Spleen (tissue), 11 donors: ENCODE results near the gene RPS19BP1. TPM values are rescaled to one million over a fixed set of nuclear protein-coding genes. Genes with fewer than 3 reads are reported as not detected.

Source experiments
- DNase-seq: peaks from one replicate; pipeline ENCODE4 v3.0.0-alpha.2; 2020
- H3K27ac ChIP-seq, 8 donors: fragments of 200-600 bp; sonication (generic) in 7 of 8; 1 replicate in 4 of 8; 2 replicates in 4 of 8; pipeline versions ENCODE4 v1.5.0 to v1.8.0; 2016 to 2021; ENCODE audit warnings: inconsistent platforms in 4 of 8, mild to moderate bottlenecking in 4 of 8, moderate library complexity in 1 of 8
- H3K27me3 ChIP-seq, 7 donors: fragments of 200-600 bp; sonication (generic) in 6 of 7; replicated peaks in 1 of 7; 1 replicate in 4 of 7; 2 replicates in 3 of 7; pipeline versions ENCODE4 v1.5.0 to v1.8.0; 2016 to 2021; ENCODE audit warnings: inconsistent platforms in 3 of 7, mild to moderate bottlenecking in 1 of 7
- H3K36me3 ChIP-seq, 6 donors: fragments of 200-600 bp; sonication (generic) in 5 of 6; 1 replicate in 4 of 6; 2 replicates in 2 of 6; pipeline versions ENCODE4 v1.5.0 to v1.8.0; 2016 to 2021; ENCODE audit warnings: inconsistent platforms in 2 of 6
- H3K4me1 ChIP-seq, 6 donors: fragments of 200-600 bp; sonication (generic) in 5 of 6; 1 replicate in 3 of 6; 2 replicates in 3 of 6; pipeline versions ENCODE4 v1.5.0 to v1.8.0; 2016 to 2021; ENCODE audit warnings: inconsistent platforms in 3 of 6
- H3K4me3 ChIP-seq, 8 donors: fragments of 200-600 bp; sonication (generic) in 7 of 8; 1 replicate in 4 of 8; 2 replicates in 4 of 8; pipeline versions ENCODE4 v1.5.0 to v1.8.0; 2016 to 2021; ENCODE audit warnings: inconsistent platforms in 4 of 8, mild to moderate bottlenecking in 4 of 8, moderate library complexity in 2 of 8
- H3K9me3 ChIP-seq, 8 donors: fragments of 200-600 bp; sonication (generic) in 7 of 8; 1 replicate in 4 of 8; 2 replicates in 4 of 8; pipeline versions ENCODE4 v1.5.0 to v1.8.0; 2016 to 2021; ENCODE audit warnings: inconsistent platforms in 4 of 8
- POLR2A ChIP-seq, 3 donors: fragments of 450-650 bp; IDR thresholded peaks; one replicate each; pipeline ENCODE4 v1.5.1; 2017; ENCODE audit warnings: antibody characterized with exemption in 3 of 3, mild to moderate bottlenecking in 1 of 3
- POLR2AphosphoS5 ChIP-seq, 3 donors: sonication (generic); formaldehyde crosslinking; IDR thresholded peaks; one replicate each; pipeline ENCODE4 v1.5.1; 2017; ENCODE audit warnings: antibody characterized with exemption in 3 of 3
- WGBS, 5 donors: extraction: QIAGEN DNeasy Blood & Tissue Kit in 3 of 5; methylation state at CpG; one replicate each; pipeline versions ENCODE4 v1.1.5 to v1.1.7; 2013 to 2018; 5-methylcytosine and 5-hydroxymethylcytosine counted together
- intact Hi-C: fragments of 100-400 bp; cut with DNase I; formaldehyde crosslinking; loops from one replicate; pipeline ENCODE4 v1.15.0; 2023; ENCODE audit warnings: low total_unique reads
- polyA plus RNA-seq, 3 donors: library from polyadenylated mRNA; stranded (reverse); fragments of 200-250 nt; gene quantifications; one replicate each; pipeline ENCODE4 v1.2.1, GENCODE V29; 2013
- total RNA-seq, 7 donors: library from RNA; depleted of rRNA in 3 of 7; stranded (reverse); fragments of >200 nt in 3 of 7; fragmentation: NEBNext Ultra II Directional in 4 of 7; extraction: Animal tissue kit (Norgen Biotek cat#: 25700) in 4 of 7; gene quantifications; one replicate each; pipeline versions ENCODE4 v1.1.0 to v1.2.1, GENCODE V29; 2016 to 2021
- TF ChIP-seq, protein P1 (sequence below), 11 experiments: fragments of 200-600 bp in 7 of 11; fragments of 450-650 bp in 4 of 11; sonication (generic) in 4 of 11; IDR thresholded peaks in 8 of 11; conservative IDR thresholded peaks in 3 of 11; 1 replicate in 7 of 11; 2 replicates in 4 of 11; pipeline versions ENCODE4 v1.4.0 to v1.8.0; 2016 to 2021; ENCODE audit warnings: antibody characterized with exemption in 11 of 11, inconsistent platforms in 4 of 11, mild to moderate bottlenecking in 1 of 11
- donor health status: healthy with polysubstance abuse.
- donor health status: DM: no; HTN: no; CAD: no; lungs with moderate emphysema.
- donor health status: DM: no; HTN: no; CAD: no.
- donor health status: Bipolar disorder and iron deficiency.
- donor health status: healthy.
- donor health status: DM: no; HTN: no; CAD: no.
- donor health status: DM: yes; HTN: yes; CAD: no.

The RPS19BP1 gene
- total and polyA plus RNA-seq, 10 donors = 55.8 to 210 (median 96.6) TPM

GRCh38 chr22:39546889-39547586 is 14.5 kb upstream of the RPS19BP1 start:
- 52 to 60% (median 59%) methylated on average over 5 of the region's 5 CpGs for WGBS, 5 donors
- H3K9me3 ChIP-seq = no peaks in the 10 kb centered on the region
- no peak for DNase-seq
- TF ChIP-seq POLR2AphosphoS5 (IDR thresholded peaks at IDR 0.05) (no peak), POLR2A (IDR thresholded peaks at IDR 0.05) (no peak)
- TF ChIP-seq, protein P1, sequence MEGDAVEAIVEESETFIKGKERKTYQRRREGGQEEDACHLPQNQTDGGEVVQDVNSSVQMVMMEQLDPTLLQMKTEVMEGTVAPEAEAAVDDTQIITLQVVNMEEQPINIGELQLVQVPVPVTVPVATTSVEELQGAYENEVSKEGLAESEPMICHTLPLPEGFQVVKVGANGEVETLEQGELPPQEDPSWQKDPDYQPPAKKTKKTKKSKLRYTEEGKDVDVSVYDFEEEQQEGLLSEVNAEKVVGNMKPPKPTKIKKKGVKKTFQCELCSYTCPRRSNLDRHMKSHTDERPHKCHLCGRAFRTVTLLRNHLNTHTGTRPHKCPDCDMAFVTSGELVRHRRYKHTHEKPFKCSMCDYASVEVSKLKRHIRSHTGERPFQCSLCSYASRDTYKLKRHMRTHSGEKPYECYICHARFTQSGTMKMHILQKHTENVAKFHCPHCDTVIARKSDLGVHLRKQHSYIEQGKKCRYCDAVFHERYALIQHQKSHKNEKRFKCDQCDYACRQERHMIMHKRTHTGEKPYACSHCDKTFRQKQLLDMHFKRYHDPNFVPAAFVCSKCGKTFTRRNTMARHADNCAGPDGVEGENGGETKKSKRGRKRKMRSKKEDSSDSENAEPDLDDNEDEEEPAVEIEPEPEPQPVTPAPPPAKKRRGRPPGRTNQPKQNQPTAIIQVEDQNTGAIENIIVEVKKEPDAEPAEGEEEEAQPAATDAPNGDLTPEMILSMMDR (IDR thresholded peaks at IDR 0.05 in 8 of 11, conservative IDR thresholded peaks at IDR 0.05 in 3 of 11) = no peak
- peaks cover 0 to 97% (median 24%) of the 10 kb centered on the region in 7 donors for H3K27me3 ChIP-seq
- H3K36me3 ChIP-seq = no peaks in the 10 kb centered on the region
- intact Hi-C loops = no loop called here
- H3K4me1 ChIP-seq = peaks cover 0 to 13% (median 0%) of the 10 kb centered on the region in 6 donors
- H3K27ac ChIP-seq = no peak overlapping the region
- no peak overlapping the region for H3K4me3 ChIP-seq

GRCh38 chr22:39545386-39546365 is 13.1 kb upstream of the RPS19BP1 start:
- intact Hi-C loops = no loop called here
- no peak for TF ChIP-seq POLR2A (IDR thresholded peaks at IDR 0.05)
- no peak for TF ChIP-seq POLR2AphosphoS5 (IDR thresholded peaks at IDR 0.05)
- TF ChIP-seq, protein P1 (IDR thresholded peaks at IDR 0.05 in 8 of 11, conservative IDR thresholded peaks at IDR 0.05 in 3 of 11) = no peak

GRCh38 chr22:39543095-39543494 is 10.5 kb upstream of the RPS19BP1 start:
- no peaks in the 10 kb centered on the region for H3K36me3 ChIP-seq
- H3K4me3 ChIP-seq = no peak overlapping the region
- WGBS, 5 donors = 19 to 24% (median 20%) methylated on average over 11 of the region's 11 CpGs
- H3K27me3 ChIP-seq = peaks cover 0 to 59% (median 20%) of the 10 kb centered on the region in 7 donors
- TF ChIP-seq POLR2A (IDR thresholded peaks at IDR 0.05) = no peak
- TF ChIP-seq, protein P1 (IDR thresholded peaks at IDR 0.05 in 8 of 11, conservative IDR thresholded peaks at IDR 0.05 in 3 of 11) = peak in 2 of 11 experiments; percentile 27 to 36
- no peaks in the 10 kb centered on the region for H3K9me3 ChIP-seq
- H3K27ac ChIP-seq = no peak overlapping the region
- peaks cover 0 to 13% (median 0%) of the 10 kb centered on the region in 6 donors for H3K4me1 ChIP-seq
- intact Hi-C loops = no loop called here
- DNase-seq = no peak

More at GRCh38 chr22:39545386-39546365, 13.1 kb upstream of the RPS19BP1 start:
- Histone ChIP-seq H3K4me3 (no peak overlapping the region), H3K36me3 (no peaks in the 10 kb centered on the region), H3K4me1 (peaks cover 0 to 13% (median 0%) of the 10 kb centered on the region in 6 donors), H3K27ac (no peak overlapping the region), H3K9me3 (no peaks in the 10 kb centered on the region), H3K27me3 (peaks cover 0 to 84% (median 24%) of the 10 kb centered on the region in 7 donors)
- no peak for DNase-seq
- WGBS, 5 donors = 22 to 31% (median 26%) methylated on average over 39 of the region's 39 CpGs
